ENCODE results near the gene CASP2.
A peak's percentile ranks its signal among the peaks of the same experiment; 100 is the strongest.

GRCh38 chr7:143299840-143300239 is 11.7 kb downstream of the CASP2 start:
- TF ChIP-seq CTCF (IDR thresholded peaks at IDR 0.05; ENCODE audit: insufficient read depth, low read length) = peak; percentile 52
- no peak for TF ChIP-seq SPI1 (IDR thresholded peaks at IDR 0.05; ENCODE audit: borderline replicate concordance, low read depth)
- no peak; the same call in 1 of the 2 replicates for TF ChIP-seq POLR2AphosphoS5 (IDR thresholded peaks at IDR 0.05; ENCODE audit: low read depth)
- TF ChIP-seq REST (IDR thresholded peaks at IDR 0.05; ENCODE audit: insufficient replicate concordance, low read depth) = no peak

Measured in HL-60 (cell line).